Heart right ventricle (tissue), 16 donors: ENCODE data around the gene RTEL1. TPM values are rescaled to one million over a fixed set of nuclear protein-coding genes. Genes with fewer than 3 reads are reported as not detected.

Source experiments
- ATAC-seq, 8 donors: fragments of 200-7000 bp; cut with Tn5 transposase; one replicate each; pipeline ENCODE4 v1.9.1; 2020; ENCODE audit warnings: mild to moderate bottlenecking in 8 of 8, moderate library complexity in 8 of 8, moderate number of reproducible peaks in 1 of 8
- DNase-seq, 2 donors: peaks; one replicate each; pipeline ENCODE4 v3.0.0-alpha.2; 2020
- H3K27ac ChIP-seq, 10 donors: fragments of 200-600 bp; sonication (generic) in 2 of 10; one replicate each; pipeline versions ENCODE4 v1.5.0 to v1.8.0; 2020 to 2022; ENCODE audit warnings: mild to moderate bottlenecking in 3 of 10
- H3K27me3 ChIP-seq, 7 donors: fragments of 200-600 bp; one replicate each; pipeline ENCODE4 v1.8.0; 2021 to 2022; ENCODE audit warnings: mild to moderate bottlenecking in 2 of 7
- H3K36me3 ChIP-seq, 9 donors: fragments of 200-600 bp; sonication (generic) in 1 of 9; one replicate each; pipeline versions ENCODE4 v1.5.0 to v1.8.0; 2020 to 2022; ENCODE audit warnings: mild to moderate bottlenecking in 2 of 9
- H3K4me1 ChIP-seq, 9 donors: fragments of 200-600 bp; sonication (generic) in 1 of 9; one replicate each; pipeline versions ENCODE4 v1.5.0 to v1.8.0; 2020 to 2022; ENCODE audit warnings: mild to moderate bottlenecking in 4 of 9
- H3K4me3 ChIP-seq, 10 donors: fragments of 200-600 bp; sonication (generic) in 2 of 10; one replicate each; pipeline versions ENCODE4 v1.5.0 to v1.8.0; 2020 to 2022; ENCODE audit warnings: mild to moderate bottlenecking in 7 of 10, moderate library complexity in 2 of 10
- H3K9me3 ChIP-seq, 11 donors: fragments of 200-600 bp in 10 of 11; sonication (generic) in 2 of 11; one replicate each; pipeline versions ENCODE4 v1.5.0 to v1.8.0; 2013 to 2022; ENCODE audit warnings: mild to moderate bottlenecking in 2 of 11, control low read depth in 1 of 11, moderate library complexity in 1 of 11
- WGBS, 2 donors: extraction: QIAGEN DNeasy Blood & Tissue Kit; methylation state at CpG; one replicate each; pipeline ENCODE4 v1.1.7; 2013; ENCODE audit warnings: inconsistent platforms in 1 of 2; 5-methylcytosine and 5-hydroxymethylcytosine counted together
- intact Hi-C, 10 donors: fragments of 100-400 bp; cut with DNase I; formaldehyde crosslinking; loops; one replicate each; pipeline versions ENCODE4 v1.11.1 to v1.14.2; 2022
- polyA plus RNA-seq, 2 donors: library from polyadenylated mRNA; stranded (reverse); fragments of 200-250 nt; gene quantifications; one replicate each; pipeline ENCODE4 v1.2.3, GENCODE V29; 2013
- total RNA-seq, 10 donors: library from RNA; stranded (reverse); fragmentation: NEBNext Ultra II Directional in 3 of 10; extraction: Animal tissue kit (Norgen Biotek cat#: 25700) in 3 of 10; gene quantifications; one replicate each; pipeline versions ENCODE4 v1.2.1 to v1.2.4, GENCODE V29; 2021 to 2023
- TF ChIP-seq, protein P1 (sequence below), 9 donors: fragments of 200-600 bp; sonication (generic) in 2 of 9; IDR thresholded peaks; one replicate each; pipeline versions ENCODE4 v1.5.0 to v1.8.0; 2021 to 2022; ENCODE audit warnings: antibody characterized with exemption in 9 of 9, mild to moderate bottlenecking in 5 of 9, moderate library complexity in 1 of 9
- donor health status: Arrhythmogenic right ventricular cardiomyopathy.
- donor health status: ischemic (EF 13 %, LVEDD 7.1; RV severe dilation, severe dysfunction).
- donor health status: healthy with polysubstance abuse.
- donor health status: DM: no; HTN: yes; CAD: no.
- donor health status: DM: no; HTN: no; CAD: no.
- donor health status: ischemic (EF 25% LVEDD 6.9; RV normal size, moderate dysfunction).
- donor health status: ischemic (EF 25% LVEDD 5.7; RV mildly dilated, moderate dysfunction).
- donor health status: healthy.
- donor health status: DM: yes; HTN: yes; CAD: no.
- donor health status: Ischemic cardiomyopathy.
- donor health status: ischemic (EF 35%, LVEDD 5.7; RV mildly dilated, moderate dysfunction).
- donor health status: nonischemic (EF 11% LVEDD 7.7; RV severe dilation, severe dysfunction).
- donor health status: DM: yes; HTN: yes; CAD: no.
- donor health status: PGD.
- donor health status: ischemic (EF 29% LVEDD 5.4; RV normal size, mild dysfunction).
- donor health status: nonischemic (EF 23%, LVEDD 6.1; RV moderate dilation, normal function).

Gene RTEL1
- total and polyA plus RNA-seq, 12 donors, result 5.3 to 18.8 (median 10.3) TPM

DNA sequence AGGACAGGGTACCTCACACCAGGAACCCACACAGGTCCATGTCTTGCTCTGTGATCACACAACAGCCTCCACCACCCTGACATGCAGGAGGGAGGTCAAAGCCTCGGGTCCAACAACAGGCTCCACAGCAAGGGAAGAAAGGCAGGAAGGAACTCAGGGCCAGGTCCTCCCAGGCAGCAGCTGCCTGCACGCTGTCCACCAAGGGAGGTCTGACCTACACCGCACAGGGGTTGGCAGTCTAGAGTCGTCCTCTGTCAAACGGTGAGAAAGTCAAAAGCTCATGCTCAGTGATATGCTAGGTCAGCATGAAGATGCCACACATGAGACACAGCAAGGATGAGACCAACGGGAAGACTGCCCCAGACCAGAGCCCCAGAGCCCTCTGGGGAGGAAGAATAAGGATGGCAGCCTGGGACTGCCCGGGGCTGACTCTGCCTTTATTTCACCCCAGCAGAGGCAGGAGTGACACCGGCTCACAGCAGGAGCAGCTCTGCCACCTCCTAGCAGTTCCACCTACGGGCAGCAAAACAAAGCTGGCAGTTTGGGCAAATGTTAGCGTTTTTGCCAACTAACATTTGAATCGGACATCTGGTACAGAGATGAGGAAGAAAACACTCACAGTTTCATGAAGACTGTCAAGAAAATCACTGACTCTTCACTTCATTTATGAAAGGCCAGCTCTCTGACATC is 39.7 kb upstream of the RTEL1 start:
- intact Hi-C loops, result loop anchor here in 1 of 10 donors (5.0 kb wide), 1 partner anchor 291 kb away; no protein-coding TSS in a partner anchor

DNA sequence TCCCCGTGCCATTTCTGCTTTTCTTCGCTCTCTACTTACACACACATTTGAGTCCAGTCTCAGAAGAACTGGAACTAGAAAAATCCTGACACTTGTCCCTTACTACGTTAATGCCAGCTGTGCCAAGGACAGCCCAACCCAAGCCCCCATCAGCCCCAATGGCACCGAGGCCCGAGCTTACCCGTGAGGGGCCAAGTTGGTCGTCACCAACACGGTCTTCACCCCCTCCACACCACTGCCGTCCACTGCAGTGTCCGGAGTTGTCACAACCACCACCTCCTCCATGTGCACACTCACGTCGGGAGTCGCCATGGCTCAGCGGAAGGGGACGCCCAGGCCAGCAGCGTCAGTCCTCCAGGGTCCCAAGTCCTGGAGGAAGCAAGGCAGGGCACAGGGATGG is 39.0 kb upstream of the RTEL1 start:
- H3K4me3 ChIP-seq, result no peak overlapping the region
- intact Hi-C loops, result loop anchor here in 1 of 10 donors (5.0 kb wide), 1 partner anchor 292 kb away; no protein-coding TSS in a partner anchor
- no peaks in the 10 kb centered on the region for H3K9me3 ChIP-seq
- no peak overlapping the region for H3K27ac ChIP-seq
- peaks cover 0 to 60% (median 5%) of the 10 kb centered on the region in 9 donors for H3K36me3 ChIP-seq
- H3K4me1 ChIP-seq, result no peaks in the 10 kb centered on the region
- WGBS, 2 donors, result 93% methylated on average over 16 of the region's 16 CpGs
- TF ChIP-seq, protein P1, sequence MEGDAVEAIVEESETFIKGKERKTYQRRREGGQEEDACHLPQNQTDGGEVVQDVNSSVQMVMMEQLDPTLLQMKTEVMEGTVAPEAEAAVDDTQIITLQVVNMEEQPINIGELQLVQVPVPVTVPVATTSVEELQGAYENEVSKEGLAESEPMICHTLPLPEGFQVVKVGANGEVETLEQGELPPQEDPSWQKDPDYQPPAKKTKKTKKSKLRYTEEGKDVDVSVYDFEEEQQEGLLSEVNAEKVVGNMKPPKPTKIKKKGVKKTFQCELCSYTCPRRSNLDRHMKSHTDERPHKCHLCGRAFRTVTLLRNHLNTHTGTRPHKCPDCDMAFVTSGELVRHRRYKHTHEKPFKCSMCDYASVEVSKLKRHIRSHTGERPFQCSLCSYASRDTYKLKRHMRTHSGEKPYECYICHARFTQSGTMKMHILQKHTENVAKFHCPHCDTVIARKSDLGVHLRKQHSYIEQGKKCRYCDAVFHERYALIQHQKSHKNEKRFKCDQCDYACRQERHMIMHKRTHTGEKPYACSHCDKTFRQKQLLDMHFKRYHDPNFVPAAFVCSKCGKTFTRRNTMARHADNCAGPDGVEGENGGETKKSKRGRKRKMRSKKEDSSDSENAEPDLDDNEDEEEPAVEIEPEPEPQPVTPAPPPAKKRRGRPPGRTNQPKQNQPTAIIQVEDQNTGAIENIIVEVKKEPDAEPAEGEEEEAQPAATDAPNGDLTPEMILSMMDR (IDR thresholded peaks at IDR 0.05), result no peak
- no peaks in the 10 kb centered on the region for H3K27me3 ChIP-seq
- ATAC-seq (no peak), DNase-seq (no peak)

More for the DNA sequence above, 39.7 kb upstream of the RTEL1 start:
- 81 to 86% methylated on average over 11 of the region's 11 CpGs for WGBS, 2 donors
- peaks cover 0 to 3% (median 0%) of the 10 kb centered on the region in 9 donors for H3K4me1 ChIP-seq
- DNase-seq (no peak), ATAC-seq (no peak)
- no peaks in the 10 kb centered on the region for H3K9me3 ChIP-seq
- H3K4me3 ChIP-seq, result no peak overlapping the region
- TF ChIP-seq, protein P1 (IDR thresholded peaks at IDR 0.05), result no peak
- no peaks in the 10 kb centered on the region for H3K27me3 ChIP-seq
- H3K36me3 ChIP-seq, result peaks cover 0 to 65% (median 5%) of the 10 kb centered on the region in 9 donors
- no peak overlapping the region for H3K27ac ChIP-seq

DNA sequence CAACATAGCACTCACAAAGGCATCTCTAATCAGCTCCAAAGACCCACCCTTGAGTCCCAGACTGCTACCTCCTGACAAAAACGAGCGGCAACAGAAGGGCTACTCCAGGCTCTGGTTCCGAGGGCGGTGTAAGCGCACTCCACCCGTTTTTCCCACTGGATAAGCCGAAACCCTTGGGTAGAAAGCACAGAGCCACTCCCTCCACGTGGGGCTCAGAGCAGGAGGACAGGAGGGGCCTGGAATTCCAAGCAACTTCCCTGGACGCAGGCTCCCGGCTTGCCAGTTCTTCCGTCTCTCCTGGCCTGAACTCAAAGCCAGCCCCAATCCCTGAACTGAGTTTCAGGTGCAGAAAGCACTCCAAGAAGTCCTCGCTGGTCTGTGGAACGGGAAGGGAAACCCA is 38.6 kb upstream of the RTEL1 start:
- Histone ChIP-seq H3K27ac (no peak overlapping the region), H3K36me3 (peaks cover 0 to 60% (median 5%) of the 10 kb centered on the region in 9 donors), H3K4me1 (no peaks in the 10 kb centered on the region), H3K4me3 (no peak overlapping the region), H3K27me3 (no peaks in the 10 kb centered on the region), H3K9me3 (no peaks in the 10 kb centered on the region)
- DNase-seq (no peak), ATAC-seq (no peak)
- TF ChIP-seq, protein P1 (IDR thresholded peaks at IDR 0.05), result no peak
- 80 to 82% methylated on average over 13 of the region's 13 CpGs for WGBS, 2 donors
- intact Hi-C loops, result loop anchor here in 1 of 10 donors (5.0 kb wide), 1 partner anchor 292 kb away; no protein-coding TSS in a partner anchor

DNA sequence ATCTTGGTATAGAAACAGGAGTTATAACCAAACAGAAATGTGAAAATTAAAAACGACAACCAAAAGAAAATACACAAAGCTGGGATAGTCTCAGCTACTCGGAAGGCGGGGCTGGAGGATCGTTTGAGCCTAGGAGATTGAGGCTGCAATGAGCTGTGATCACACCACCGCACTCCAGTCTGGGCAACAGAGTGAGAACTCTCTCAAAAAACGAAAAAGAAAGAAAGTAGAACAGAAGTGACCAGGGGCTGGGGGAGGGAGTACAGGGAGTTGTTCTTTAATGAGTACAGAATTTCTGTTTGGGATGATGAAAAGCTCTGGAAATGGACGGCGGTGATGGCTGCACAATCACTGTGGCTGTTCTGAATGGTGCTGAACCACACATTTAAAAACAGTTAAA is 37.1 kb upstream of the RTEL1 start:
- Histone ChIP-seq H3K4me3 (no peak overlapping the region), H3K9me3 (no peaks in the 10 kb centered on the region), H3K27ac (no peak overlapping the region), H3K27me3 (no peaks in the 10 kb centered on the region), H3K4me1 (peaks cover 0 to 9% (median 6%) of the 10 kb centered on the region in 9 donors), H3K36me3 (peaks cover 0 to 45% (median 5%) of the 10 kb centered on the region in 9 donors)
- WGBS, 2 donors, result 88% methylated on average over 8 of the region's 8 CpGs
- ATAC-seq, result no peak
- intact Hi-C loops, result loop anchor here in 4 of 10 donors (5.0 to 10.0 kb wide), 3 partner anchors 44 to 244 kb away; partner anchors contain the start of genes ABHD16B (in 2 of the 4), HELZ2 (in 2 of the 4) and TPD52L2 (in 2 of the 4)
- TF ChIP-seq, protein P1 (IDR thresholded peaks at IDR 0.05), result no peak
- DNase-seq, result no peak
